GM12892 (cell line): ENCODE results near the gene RTL1.

Experiments used
- POLR2A ChIP-seq: IDR thresholded peaks from 2 replicates; pipeline ENCODE4 v1.6.1; 2011; ENCODE audit warnings: low read depth, low read length, control low read depth
- POLR2AphosphoS5 ChIP-seq: IDR thresholded peaks from 2 replicates; pipeline ENCODE4 v1.6.1; 2011; ENCODE audit warnings: low read depth, low read length, control low read depth

DNA sequence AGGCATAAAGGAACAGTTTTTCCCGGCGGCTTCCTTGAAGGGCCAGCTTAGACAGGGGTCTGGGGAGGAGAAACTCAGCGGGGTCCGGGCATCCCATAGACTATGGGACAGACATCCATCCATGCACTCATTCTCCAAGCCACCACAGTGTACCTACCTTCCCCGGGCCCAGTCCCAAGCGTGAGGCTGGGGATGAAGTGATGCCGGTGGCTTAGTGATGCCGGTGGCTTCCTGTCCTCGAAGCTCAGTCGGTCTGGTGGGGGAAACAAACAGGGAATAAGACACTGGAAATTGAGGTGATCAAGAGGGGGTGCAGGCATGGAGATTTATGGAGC is 421 bp downstream of the RTL1 start:
- TF ChIP-seq POLR2AphosphoS5 (no peak), POLR2A (no peak)
